IMR-90 (cell line): ENCODE measurements around the gene BRD1. TPM values are rescaled to one million over a fixed set of nuclear protein-coding genes. Genes with fewer than 3 reads are reported as not detected.

Source experiments
- ATAC-seq: fragments of 200-7000 bp; cut with Tn5 transposase; 2 replicates; pipeline ENCODE4 v1.9.1; 2020; ENCODE audit warnings: low read depth, mild to moderate bottlenecking, moderate library complexity
- BruUV-seq: library from RNA; stranded (reverse); fragments of 400-500 nt; replicated peaks from 2 replicates; lab custom pipeline; 2021; lab: Mats Ljungman, UMichigan
- CTCF ChIA-PET: fragments of 300-600 bp; formaldehyde crosslinking; extraction: SDS; loops from one replicate; lab custom pipeline; 2021; ENCODE audit warnings: antibody characterized with exemption; lab: Yijun Ruan, JAX
- POLR2A ChIA-PET: fragments of 300-600 bp; sonication (Branson Sonifier 250); formaldehyde crosslinking; loops from one replicate; lab custom pipeline; 2022; ENCODE audit warnings: antibody characterized with exemption; ENCODE audit not compliant: unreplicated experiment; lab: Charles Lee
- DNase-seq: peaks from one replicate; pipeline ENCODE4 v3.0.0; 2013
- H2AFZ ChIP-seq: replicated peaks from 2 replicates; pipeline ENCODE3; 2013; ENCODE audit warnings: low read length, mild to moderate bottlenecking; ENCODE audit not compliant: poor library complexity
- H2AK5ac ChIP-seq: 2 replicates; pipeline ENCODE4 v1.6.1; 2013; ENCODE audit warnings: low read depth, low read length, inconsistent platforms
- H2AK9ac ChIP-seq: replicated peaks from 2 replicates; pipeline ENCODE3; 2013; ENCODE audit warnings: mild to moderate bottlenecking, low read depth, low read length, moderate library complexity; ENCODE audit not compliant: poor library complexity
- H2BK120ac ChIP-seq: 2 replicates; pipeline ENCODE4 v1.6.1; 2013; ENCODE audit warnings: low read depth, low read length, inconsistent platforms
- H2BK15ac ChIP-seq: 3 replicates; pipeline ENCODE4 v1.6.1; 2013; ENCODE audit warnings: low read depth, low read length, inconsistent platforms
- H2BK20ac ChIP-seq: 2 replicates; pipeline ENCODE4 v1.6.1; 2013; ENCODE audit warnings: low read depth, mild to moderate bottlenecking, inconsistent platforms, low read length, moderate library complexity
- H2BK5ac ChIP-seq: 2 replicates; pipeline ENCODE4 v1.6.1; 2013; ENCODE audit warnings: mild to moderate bottlenecking, low read depth, low read length, inconsistent platforms; ENCODE audit not compliant: poor library complexity, severe bottlenecking
- H3K14ac ChIP-seq: replicated peaks from 2 replicates; pipeline ENCODE4 v1.6.1; 2013; ENCODE audit warnings: low read depth, low read length, inconsistent platforms
- H3K18ac ChIP-seq: 2 replicates; pipeline ENCODE4 v1.6.1; 2013; ENCODE audit warnings: low read depth, low read length, control low read depth
- H3K23ac ChIP-seq: 2 replicates; pipeline ENCODE4 v1.6.1; 2013; ENCODE audit warnings: low read depth, low read length, inconsistent platforms
- H3K27ac ChIP-seq: 2 replicates; pipeline ENCODE4 v1.5.1; 2013; ENCODE audit warnings: mild to moderate bottlenecking, control low read depth, low read length; ENCODE audit not compliant: insufficient read depth
- H3K27me3 ChIP-seq: 2 replicates; pipeline ENCODE4 v1.6.1; 2013; ENCODE audit warnings: low read length; ENCODE audit not compliant: control insufficient read depth, insufficient read depth
- H3K36me3 ChIP-seq: 2 replicates; pipeline ENCODE4 v1.6.1; 2013; ENCODE audit warnings: low read length, mixed read lengths; ENCODE audit not compliant: control insufficient read depth, insufficient read depth
- H3K4ac ChIP-seq: 2 replicates; pipeline ENCODE4 v1.6.1; 2013; ENCODE audit warnings: low read depth, low read length, inconsistent platforms
- H3K4me1 ChIP-seq: 2 replicates; pipeline ENCODE4 v1.6.1; 2013; ENCODE audit warnings: low read length, mixed read lengths; ENCODE audit not compliant: control insufficient read depth, insufficient read depth
- H3K4me2 ChIP-seq: 2 replicates; pipeline ENCODE4 v1.6.1; 2013; ENCODE audit warnings: low read depth, mild to moderate bottlenecking, control low read depth, low read length, moderate library complexity
- H3K4me3 ChIP-seq: 2 replicates; pipeline ENCODE4 v1.5.1; 2013; ENCODE audit warnings: low read depth, mild to moderate bottlenecking, control low read depth, low read length, moderate library complexity; ENCODE audit not compliant: insufficient read depth
- H3K56ac ChIP-seq: 2 replicates; pipeline ENCODE4 v1.6.1; 2013; ENCODE audit warnings: low read length, inconsistent platforms; ENCODE audit not compliant: insufficient read depth; ENCODE audit errors: extremely low read depth
- H3K79me1 ChIP-seq, 2 experiments: 2 replicates each; pipeline ENCODE4 v1.6.1; 2013; ENCODE audit warnings: low read length in 2 of 2, inconsistent platforms in 1 of 2, low read depth in 1 of 2
- H3K9ac ChIP-seq: 2 replicates; pipeline ENCODE4 v1.6.1; 2013; ENCODE audit warnings: low read depth, low read length, control low read depth
- H3K9me1 ChIP-seq: 2 replicates; pipeline ENCODE4 v1.6.1; 2013; ENCODE audit warnings: low read length, inconsistent platforms; ENCODE audit not compliant: insufficient read depth
- H3K9me3 ChIP-seq: 2 replicates; pipeline ENCODE4 v1.6.1; 2013; ENCODE audit warnings: low read length; ENCODE audit not compliant: control insufficient read depth, insufficient read depth
- H4K20me1 ChIP-seq: 2 replicates; pipeline ENCODE4 v1.6.1; 2013; ENCODE audit warnings: low read length, inconsistent platforms; ENCODE audit not compliant: insufficient read depth
- H4K5ac ChIP-seq: 2 replicates; pipeline ENCODE4 v1.6.1; 2013; ENCODE audit warnings: mild to moderate bottlenecking, low read depth, low read length, control low read depth
- H4K8ac ChIP-seq, 2 experiments: 2 replicates each; pipeline ENCODE4 v1.6.1; 2013; ENCODE audit warnings: low read depth in 2 of 2, low read length in 2 of 2, control low read depth in 1 of 2, inconsistent platforms in 1 of 2
- H4K91ac ChIP-seq: 2 replicates; pipeline ENCODE4 v1.6.1; 2013; ENCODE audit warnings: low read depth, low read length, inconsistent platforms; ENCODE audit not compliant: insufficient read depth
- BHLHE40 ChIP-seq: fragments of 150-350 bp; IDR thresholded peaks from 2 replicates; pipeline ENCODE4 v1.6.1; 2016; ENCODE audit warnings: mild to moderate bottlenecking, low read depth, low read length
- CEBPB ChIP-seq: IDR thresholded peaks from 2 replicates; pipeline ENCODE4 v1.6.1; 2012; ENCODE audit warnings: low read depth, low read length, improper control_type of control experiment
- CHD1 ChIP-seq: IDR thresholded peaks from 2 replicates; pipeline ENCODE4 v1.6.1; 2012; ENCODE audit warnings: low read depth, low read length, improper control_type of control experiment
- CTCF ChIP-seq: conservative IDR thresholded peaks from 2 replicates; pipeline ENCODE4 v1.5.1; 2012; ENCODE audit warnings: mild to moderate bottlenecking, low read depth, low read length, improper control_type of control experiment
- ELK1 ChIP-seq: fragments of 150-350 bp; IDR thresholded peaks from 2 replicates; pipeline ENCODE4 v1.6.1; 2016; ENCODE audit warnings: low read depth, mild to moderate bottlenecking, low read length, moderate library complexity, borderline replicate concordance
- FOS ChIP-seq: fragments of 150-350 bp; IDR thresholded peaks from 2 replicates; pipeline ENCODE4 v1.6.1; 2016; ENCODE audit warnings: low read depth, low read length
- MAFK ChIP-seq: IDR thresholded peaks from 2 replicates; pipeline ENCODE4 v1.6.1; 2012; ENCODE audit warnings: low read depth, low read length, improper control_type of control experiment
- MAZ ChIP-seq: IDR thresholded peaks from 2 replicates; pipeline ENCODE4 v1.6.1; 2012; ENCODE audit warnings: low read depth, mild to moderate bottlenecking, low read length, improper control_type of control experiment, moderate library complexity, borderline replicate concordance
- MXI1 ChIP-seq: IDR thresholded peaks from 2 replicates; pipeline ENCODE4 v1.6.1; 2012; ENCODE audit warnings: low read depth, mild to moderate bottlenecking, low read length, moderate library complexity, borderline replicate concordance
- NFE2L2 ChIP-seq: fragments of 150-350 bp; IDR thresholded peaks from 2 replicates; pipeline ENCODE4 v1.6.1; 2016; ENCODE audit warnings: low read depth, mild to moderate bottlenecking, low read length
- POLR2A ChIP-seq: IDR thresholded peaks from 2 replicates; pipeline ENCODE4 v1.6.1; 2012; ENCODE audit warnings: mild to moderate bottlenecking, low read depth, low read length
- RAD21 ChIP-seq: IDR thresholded peaks from 2 replicates; pipeline ENCODE4 v1.6.1; 2012; ENCODE audit warnings: low read length, improper control_type of control experiment
- RCOR1 ChIP-seq: IDR thresholded peaks from 2 replicates; pipeline ENCODE4 v1.6.1; 2012; ENCODE audit warnings: mild to moderate bottlenecking, low read length, improper control_type of control experiment; ENCODE audit not compliant: insufficient replicate concordance
- SMC3 ChIP-seq: fragments of 150-350 bp; IDR thresholded peaks from 2 replicates; pipeline ENCODE4 v1.6.1; 2016; ENCODE audit warnings: low read depth, mild to moderate bottlenecking, antibody characterized with exemption, low read length, moderate library complexity
- WGBS, 2 experiments: methylation state at CpG; one replicate each; pipeline versions ENCODE4 v1.1.5 to v1.1.7; 2013; ENCODE audit warnings: missing lambda C conversion rate in 2 of 2; ENCODE audit not compliant: insufficient read length in 1 of 2; ENCODE audit errors: extremely low coverage in 2 of 2; 5-methylcytosine and 5-hydroxymethylcytosine counted together
- dilution Hi-C: fragments of 300-500 bp; cut with HindIII; formaldehyde crosslinking; loops from one replicate; pipeline ENCODE4 v1.14.3; 2018; ENCODE audit warnings: low sequenced_read_pairs; ENCODE audit not compliant: unreplicated experiment
- in situ Hi-C: fragments of 300-500 bp; cut with MboI; formaldehyde crosslinking; loops from 3 replicates; pipeline ENCODE4 v1.14.3; 2019; ENCODE audit warnings: low sequenced_read_pairs, inconsistent platforms, mixed read lengths
- intact Hi-C: fragments of 100-400 bp; cut with micrococcal nuclease; formaldehyde crosslinking; loops from 2 replicates; pipeline ENCODE4 v1.10.0; 2022
- polyA plus RNA-seq, 3 experiments: library from polyadenylated mRNA; depleted of rRNA; stranded (reverse); fragments of >200 nt; gene quantifications; 2 replicates each; pipeline ENCODE4 v1.2.3, GENCODE V29; 2012; ENCODE audit warnings: low replicate concordance in 1 of 3
- total RNA-seq: library from RNA; depleted of rRNA; stranded (reverse); fragments of >200 nt; gene quantifications from 2 replicates; pipeline ENCODE4 v1.2.3, GENCODE V29; 2012
- TF ChIP-seq, protein P1 (sequence below): fragments of 150-350 bp; IDR thresholded peaks from 2 replicates; pipeline ENCODE4 v1.6.1; 2017; ENCODE audit warnings: mild to moderate bottlenecking, antibody characterized with exemption, low read length, low read depth

BRD1 gene
- total and polyA plus RNA-seq, 2 of the 4 experiments (the other 2 are of a cell fraction): 10.0 to 10.6 TPM

DNA sequence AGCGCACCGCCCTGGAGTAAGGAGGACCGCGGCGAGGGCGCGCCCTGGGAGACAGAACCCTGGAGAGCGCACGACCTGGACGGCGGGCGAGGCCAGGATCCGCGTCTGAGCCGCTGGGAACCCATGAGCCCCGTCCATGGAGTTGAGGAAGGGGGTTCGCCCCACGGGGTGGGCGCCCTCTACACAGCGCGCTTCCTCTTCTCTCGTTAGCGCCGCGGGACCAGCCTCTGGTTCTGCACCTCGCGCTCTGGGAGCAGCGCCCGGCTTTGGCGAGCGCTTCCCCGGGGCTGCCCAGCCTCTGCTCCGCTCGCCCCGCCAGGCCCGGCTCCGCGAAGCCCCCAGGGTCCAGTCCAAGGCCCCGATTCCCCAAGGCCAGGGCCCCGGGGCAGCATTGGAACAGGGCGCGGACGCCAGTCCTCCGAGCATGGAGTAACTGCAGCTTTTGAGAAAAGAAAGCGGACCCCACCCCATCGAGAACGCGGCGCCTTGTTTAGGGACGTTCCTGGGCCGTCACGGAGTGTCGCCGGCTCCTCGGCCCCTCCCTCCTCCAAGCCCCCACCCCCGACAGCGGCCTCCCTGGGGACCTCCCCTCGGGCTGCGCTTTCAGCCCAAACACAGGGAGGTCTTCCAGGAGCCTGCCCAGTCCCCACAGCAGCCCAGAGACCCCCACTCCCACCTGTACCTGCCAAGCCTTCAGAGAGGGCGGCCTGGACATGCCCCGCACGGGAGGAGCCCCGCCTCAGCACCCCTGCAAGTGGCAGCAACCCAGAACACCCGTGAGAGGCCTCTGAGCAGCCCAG lies 56.2 kb downstream of the BRD1 start:
- no peak overlapping the region for H2BK15ac ChIP-seq
- no peak overlapping the region for H4K5ac ChIP-seq
- no peak overlapping the region for H2BK5ac ChIP-seq
- POLR2A ChIA-PET: no interaction called here
- H2AK5ac ChIP-seq: no peak overlapping the region
- no peak for ATAC-seq
- H3K36me3 ChIP-seq: peaks cover 36% of the 10 kb centered on the region
- H3K27me3 ChIP-seq: no peaks in the 10 kb centered on the region
- H2BK120ac ChIP-seq: no peak overlapping the region
- H2AK9ac ChIP-seq: no peak overlapping the region
- H3K4ac ChIP-seq: no peak overlapping the region
- no peak overlapping the region for H3K18ac ChIP-seq
- H4K20me1 ChIP-seq: peaks cover 11% of the 10 kb centered on the region
- H3K14ac ChIP-seq: no peak overlapping the region
- DNase-seq: no peak
- H3K9me3 ChIP-seq: peaks cover 2% of the 10 kb centered on the region; the same call in 1 of the 2 replicates
- H3K27ac ChIP-seq: no peak overlapping the region
- no peak overlapping the region for H3K4me2 ChIP-seq
- in situ Hi-C loops: no loop called here
- BruUV-seq: no TSS peak
- intact Hi-C loops: no loop called here
- H3K4me3 ChIP-seq: no peak overlapping the region
- H3K56ac ChIP-seq: no peak overlapping the region
- dilution Hi-C loops: no loop called here
- H4K8ac ChIP-seq: no peak overlapping the region
- H4K91ac ChIP-seq: no peak overlapping the region
- H3K4me1 ChIP-seq: peaks cover 11% of the 10 kb centered on the region
- H3K9me1 ChIP-seq: no peaks in the 10 kb centered on the region
- no peak overlapping the region for H3K9ac ChIP-seq
- no peak overlapping the region for H2AFZ ChIP-seq
- H3K79me1 ChIP-seq: peaks cover 0 to 4% of the 10 kb centered on the region in 2 experiments; a peak in 1 of 4 replicates
- no peak overlapping the region for H3K23ac ChIP-seq
- CTCF ChIA-PET: no interaction called here
- no peak overlapping the region for H2BK20ac ChIP-seq
- 59% methylated on average over 35 of the region's 64 CpGs; no CpG with 5 or more reads in 1 of the 2 experiments for WGBS, 2 experiments
- TF ChIP-seq CHD1 (no peak), FOS (no peak), CTCF (no peak), MXI1 (no peak), MAFK (no peak), ELK1 (no peak), NFE2L2 (no peak), RCOR1 (no peak), MAZ (no peak), BHLHE40 (no peak), RAD21 (no peak), SMC3 (no peak), POLR2A (no peak), CEBPB (no peak)
- TF ChIP-seq, protein P1, sequence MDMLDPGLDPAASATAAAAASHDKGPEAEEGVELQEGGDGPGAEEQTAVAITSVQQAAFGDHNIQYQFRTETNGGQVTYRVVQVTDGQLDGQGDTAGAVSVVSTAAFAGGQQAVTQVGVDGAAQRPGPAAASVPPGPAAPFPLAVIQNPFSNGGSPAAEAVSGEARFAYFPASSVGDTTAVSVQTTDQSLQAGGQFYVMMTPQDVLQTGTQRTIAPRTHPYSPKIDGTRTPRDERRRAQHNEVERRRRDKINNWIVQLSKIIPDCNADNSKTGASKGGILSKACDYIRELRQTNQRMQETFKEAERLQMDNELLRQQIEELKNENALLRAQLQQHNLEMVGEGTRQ: no peak
